Stimulated activated CD8-positive, alpha-beta memory T cell treated with anti-CD3 and anti-CD28 coated beads, Interleukin-7, amount 100 ng/mL, for 24 hours (primary cell): Measurements from ENCODE around the gene STK40.

ENCODE experiments used
- DNase-seq: peaks from one replicate; pipeline ENCODE4 v3.0.0-alpha.2; 2020; ENCODE audit warnings: low read depth

STK40 gene

DNA sequence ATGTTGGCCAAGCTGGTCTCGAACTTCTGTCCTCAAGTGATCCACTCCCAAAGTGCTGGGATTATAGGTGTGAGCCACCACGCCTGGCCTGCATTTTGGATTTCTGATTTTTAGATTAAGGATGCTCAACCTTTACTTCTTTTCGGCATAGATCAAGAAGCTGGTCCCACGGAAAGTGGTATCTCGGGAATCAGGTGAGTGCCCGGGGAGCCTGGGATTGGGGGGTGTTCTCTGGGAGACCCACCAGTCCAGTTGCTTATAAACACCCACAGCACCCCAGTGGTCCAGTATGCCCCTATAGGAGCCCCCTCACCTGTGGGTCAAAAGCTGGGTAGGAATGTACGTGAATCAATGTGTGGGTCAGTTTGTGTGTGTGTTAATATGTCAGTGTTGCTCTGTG is 76.3 kb downstream of the STK40 start:
- no peak for DNase-seq

- no peak for DNase-seq
These were observed 78.0 kb downstream of the STK40 start for GRCh38 chr1:36307601-36308330.

- DNase-seq, result peak; percentile 75
These were observed 78.7 kb downstream of the STK40 start for GRCh38 chr1:36306902-36307456.

DNA sequence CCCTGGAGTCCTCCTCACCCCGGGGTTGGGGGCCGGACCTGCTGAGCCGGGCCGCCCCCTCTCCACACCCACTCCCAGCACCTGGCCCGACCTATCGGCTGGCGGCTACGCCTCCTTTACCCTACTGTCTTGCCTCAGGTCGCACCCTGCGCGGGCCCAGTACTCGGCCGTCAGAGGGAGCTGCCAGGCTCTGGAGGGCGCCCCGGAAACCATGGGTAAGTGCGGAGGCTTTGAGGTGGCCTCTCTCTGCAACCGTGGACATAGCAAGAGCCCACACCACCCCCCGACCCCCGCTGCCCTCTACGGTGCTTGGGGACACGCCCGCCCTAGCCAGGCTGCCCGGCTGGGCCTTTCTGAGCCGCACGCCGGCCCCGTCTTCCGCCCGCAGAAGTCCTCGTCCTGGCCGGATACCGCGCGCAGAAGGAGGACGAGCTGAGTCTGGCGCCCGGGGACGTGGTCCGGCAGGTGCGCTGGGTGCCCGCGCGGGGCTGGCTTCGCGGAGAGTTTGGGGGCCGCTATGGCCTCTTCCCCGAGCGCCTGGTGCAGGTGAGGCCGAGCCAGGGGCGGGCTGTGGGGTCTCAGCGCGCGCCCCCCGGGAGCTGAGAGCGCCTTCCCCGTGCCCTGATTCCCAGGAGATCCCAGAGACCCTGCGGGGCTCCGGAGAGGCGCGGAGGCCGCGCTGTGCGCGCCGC is 79.4 kb downstream of the STK40 start, which contains the start of gene SH3D21:
TSS of gene SH3D21 (plus strand) at position 159 of the 692 bp plus-strand sequence. CDS start at position 212, 53 bp downstream.
- no peak for DNase-seq

DNA sequence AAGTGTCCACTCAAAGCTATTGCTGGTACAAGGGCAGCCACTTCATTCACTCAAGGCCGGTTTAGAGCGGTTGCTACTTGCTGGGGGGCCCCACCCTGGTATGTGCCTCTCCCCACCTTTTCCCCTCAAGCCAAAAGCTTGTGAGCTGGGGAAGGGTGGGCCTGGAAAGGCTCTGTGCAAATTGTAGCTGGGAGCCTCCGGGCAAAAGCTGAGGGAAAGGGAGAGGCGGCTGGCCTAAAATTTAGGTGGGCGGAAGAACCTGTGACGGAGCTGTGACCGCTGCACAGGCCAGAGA is 79.9 kb downstream of the STK40 start:
- no peak for DNase-seq

DNA sequence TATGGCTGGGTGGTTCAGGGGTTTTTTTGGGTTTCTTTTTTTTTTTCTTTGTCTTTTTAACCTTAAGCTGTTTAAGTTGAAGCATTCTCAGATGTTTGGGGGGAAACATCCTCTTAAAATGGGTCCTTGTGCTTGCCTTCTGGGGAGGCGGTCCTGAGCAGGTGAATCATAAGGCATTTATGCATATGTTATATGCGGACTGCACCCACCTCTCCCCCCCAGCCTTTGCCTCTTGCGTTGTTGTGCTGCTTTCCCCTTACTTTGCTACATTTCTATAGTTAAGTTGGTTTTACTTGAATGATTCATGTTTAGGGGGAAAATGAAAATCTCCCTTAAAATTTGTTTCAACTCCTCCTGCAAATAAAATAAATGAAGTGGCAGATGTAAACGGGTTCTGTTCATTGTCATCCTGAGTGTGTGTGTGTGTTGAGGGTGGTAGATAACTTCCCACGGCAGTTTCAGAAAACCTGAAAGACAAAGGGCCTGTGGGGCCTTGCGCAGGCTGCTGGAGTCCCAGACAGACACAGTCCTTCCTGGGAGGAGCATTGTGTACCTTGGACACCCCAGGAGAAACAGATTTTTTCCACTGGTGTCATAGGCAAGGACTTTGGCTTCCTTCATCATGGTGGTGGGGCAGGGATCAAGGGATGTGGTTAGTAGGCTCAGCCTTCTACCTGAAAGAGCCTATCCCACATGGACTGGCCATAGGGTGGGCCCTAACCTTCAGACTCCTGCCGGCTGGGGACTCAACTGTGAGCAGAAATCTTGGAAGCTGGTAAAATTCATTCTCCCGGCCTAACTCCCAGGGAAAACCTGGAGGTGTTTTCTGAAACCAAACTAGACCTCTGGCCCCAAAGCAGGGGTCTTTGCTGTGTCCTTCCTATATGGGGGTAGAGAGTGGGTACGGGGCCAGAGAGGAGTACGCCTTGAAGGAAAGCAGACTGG is 80.5 kb downstream of the STK40 start:
- DNase-seq, result no peak

DNA sequence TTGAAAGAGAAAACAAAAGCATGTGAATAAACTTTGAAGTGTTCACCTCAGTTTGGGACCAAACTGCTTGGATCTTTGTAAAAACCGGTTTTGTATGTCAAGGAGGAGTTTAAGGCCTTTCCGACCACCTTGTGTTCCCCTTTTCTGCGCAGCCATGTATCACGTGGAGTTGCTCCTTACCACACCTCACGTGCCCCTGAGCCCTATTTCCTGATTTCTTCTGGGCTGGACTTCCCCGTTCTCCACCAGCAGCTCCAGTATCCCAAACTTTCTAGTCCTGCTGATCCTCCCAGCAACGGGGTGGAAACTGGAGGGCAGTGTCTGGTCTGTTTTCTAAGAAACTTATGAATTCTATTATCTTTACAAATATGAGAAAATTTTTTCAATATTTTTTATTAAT is 81.2 kb downstream of the STK40 start:
- no peak for DNase-seq

- DNase-seq, result no peak
These were observed 81.9 kb downstream of the STK40 start for GRCh38 chr1:36303650-36304360.

DNA sequence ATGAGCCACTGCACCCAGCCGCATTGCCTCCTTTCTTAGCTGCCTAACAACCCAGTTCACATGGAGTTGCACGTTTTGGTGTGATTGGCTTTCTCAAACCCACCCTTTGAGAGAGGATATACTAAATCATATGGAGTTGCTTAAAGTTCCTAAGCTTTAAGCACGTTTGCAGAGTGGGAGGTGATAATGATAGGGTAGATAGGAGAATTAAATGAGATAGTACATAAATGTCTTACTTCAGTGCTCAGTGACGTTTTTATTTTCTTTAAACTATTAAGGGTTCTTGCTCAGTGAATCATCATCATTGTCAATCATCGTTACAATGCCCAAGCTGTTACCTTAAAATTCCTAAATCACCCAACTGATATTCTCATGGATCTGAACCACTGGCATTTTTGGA is 82.5 kb downstream of the STK40 start:
- no peak for DNase-seq

DNA sequence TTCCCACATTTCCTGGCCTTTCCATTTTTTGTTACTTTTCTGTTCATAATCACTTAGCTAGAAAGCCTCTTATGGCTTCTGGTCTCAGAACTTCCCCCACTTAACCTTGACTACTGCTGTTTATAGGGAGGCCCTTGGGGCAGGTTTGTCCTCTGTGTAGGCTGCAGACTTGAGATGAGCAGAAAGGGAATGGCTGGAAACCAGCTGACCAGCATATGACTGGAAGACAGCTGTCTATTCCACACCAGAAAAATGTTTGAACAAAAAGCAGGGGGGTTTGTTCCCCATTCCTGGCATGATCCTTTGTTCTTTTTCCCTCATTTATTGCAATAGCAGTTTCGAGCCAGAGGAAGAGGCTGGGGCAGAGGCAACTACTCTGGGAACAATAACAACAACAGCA is 84.5 kb downstream of the STK40 start:
- no peak for DNase-seq

DNA sequence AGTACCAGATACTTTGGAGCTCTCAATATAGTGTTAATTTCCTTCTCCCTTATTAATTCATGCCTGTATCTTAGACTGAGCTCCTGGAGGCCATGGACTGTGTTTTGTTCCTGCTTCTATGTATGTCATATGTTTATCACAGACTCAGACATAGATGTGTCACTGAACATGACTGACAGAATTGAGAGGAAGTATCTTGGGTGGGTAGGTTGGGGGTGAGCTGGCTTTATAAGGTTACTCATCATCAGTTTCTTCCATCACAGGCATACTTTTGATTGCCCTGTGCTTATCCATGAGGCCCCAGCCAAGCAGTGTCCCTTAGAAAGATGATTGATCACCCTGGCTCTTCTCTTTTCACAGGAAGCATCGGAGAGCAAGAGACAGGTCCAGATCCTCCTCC is 85.2 kb downstream of the STK40 start:
- DNase-seq, result no peak

GRCh38 chr1:36298640-36299039 is 87.1 kb downstream of the STK40 start:
- DNase-seq, result no peak

GRCh38 chr1:36297062-36297461 is 88.7 kb downstream of the STK40 start:
- no peak for DNase-seq

GRCh38 chr1:36295390-36295789 is 90.3 kb downstream of the STK40 start:
- DNase-seq, result no peak
